Endothelial cell of umbilical vein (primary cell): ENCODE measurements around the gene AFF1.

Experiments used
- CTCF ChIP-seq, 2 donors: IDR thresholded peaks; 1 replicate in 1 of 2; 2 replicates in 1 of 2; pipeline ENCODE4 v1.5.1; 2011; ENCODE audit warnings: low read length in 2 of 2, mild to moderate bottlenecking in 2 of 2, moderate library complexity in 2 of 2, control low read depth in 1 of 2, inconsistent platforms in 1 of 2, low read depth in 1 of 2; ENCODE audit not compliant: insufficient read depth in 1 of 2; ENCODE audit errors: extremely low read depth in 1 of 2
- EZH2 ChIP-seq: IDR thresholded peaks from 2 replicates; pipeline ENCODE4 v1.6.1; 2012; ENCODE audit warnings: borderline replicate concordance, low read depth, mild to moderate bottlenecking, moderate library complexity, low read length, inconsistent platforms; ENCODE audit not compliant: severe bottlenecking
- MAX ChIP-seq: IDR thresholded peaks from 2 replicates; pipeline ENCODE4 v1.6.1; 2011; ENCODE audit not compliant: insufficient read depth, insufficient read length

GRCh38 chr4:87036713-87037112 is 101.9 kb downstream of the AFF1 start:
- TF ChIP-seq MAX (no peak), EZH2 (no peak), CTCF (IDR thresholded peaks at IDR 0.05; ENCODE audit: extremely low read depth in 1 of 2, insufficient read depth in 1 of 2, low read depth in 1 of 2, low read length in 2 of 2) (no peak)
